Adrenal gland (tissue), 12 donors: ENCODE results near the gene MICAL3. TPM values are rescaled to one million over a fixed set of nuclear protein-coding genes. Genes with fewer than 3 reads are reported as not detected.

ENCODE experiments used
- DNase-seq, 7 donors: peaks; one replicate each; pipeline ENCODE4 v3.0.0-alpha.2; 2019 to 2020
- H3K27ac ChIP-seq, 5 donors: fragments of 200-600 bp; sonication (generic) in 4 of 5; 1 replicate in 3 of 5; 2 replicates in 2 of 5; pipeline versions ENCODE4 v1.5.1 to v1.8.0; 2016 to 2020; ENCODE audit warnings: mild to moderate bottlenecking in 1 of 5
- H3K27me3 ChIP-seq: fragments of 200-600 bp; 2 replicates; pipeline ENCODE4 v1.8.0; 2021
- H3K36me3 ChIP-seq, 2 donors: fragments of 200-600 bp; replicated peaks in 1 of 2; 1 replicate in 1 of 2; 2 replicates in 1 of 2; pipeline versions ENCODE4 v1.5.1 to v1.8.0; 2018 to 2022
- H3K4me1 ChIP-seq, 2 donors: fragments of 200-600 bp; replicated peaks in 1 of 2; 1 replicate in 1 of 2; 2 replicates in 1 of 2; pipeline versions ENCODE4 v1.5.1 to v1.8.0; 2018 to 2021
- H3K4me3 ChIP-seq, 4 donors: fragments of 200-600 bp; sonication (generic) in 3 of 4; one replicate each; pipeline ENCODE4 v1.5.1; 2016 to 2018
- H3K9me3 ChIP-seq, 3 donors: fragments of 200-600 bp; sonication (generic) in 1 of 3; replicated peaks in 1 of 3; 1 replicate in 2 of 3; 2 replicates in 1 of 3; pipeline versions ENCODE4 v1.5.1 to v1.8.0; 2016 to 2021
- POLR2A ChIP-seq, 2 donors: fragments of 450-650 bp; IDR thresholded peaks; one replicate each; pipeline ENCODE4 v1.6.1; 2017; ENCODE audit warnings: antibody characterized with exemption in 2 of 2, mild to moderate bottlenecking in 2 of 2, moderate library complexity in 1 of 2
- WGBS, 4 donors: extraction: QIAGEN DNeasy Blood & Tissue Kit in 2 of 4; methylation state at CpG; one replicate each; pipeline versions ENCODE4 v1.1.5 to v1.1.7; 2013 to 2017; 5-methylcytosine and 5-hydroxymethylcytosine counted together
- intact Hi-C, 2 donors: fragments of 100-400 bp; cut with DNase I; formaldehyde crosslinking; loops; one replicate each; pipeline versions ENCODE4 v1.14.1 to v1.15.0; 2022 to 2023
- polyA plus RNA-seq, 3 donors: library from polyadenylated mRNA; stranded (reverse); fragments of 200-250 nt in 2 of 3; fragments of 350-450 nt in 1 of 3; fragmentation: Illumina TruSeq in 1 of 3; extraction: RNeasy Lipid Tissue Mini Kit (QIAGEN cat#74804) in 1 of 3; gene quantifications; one replicate each; pipeline ENCODE4 v1.2.3, GENCODE V29; 2013 to 2014
- total RNA-seq, 9 donors: library from RNA; depleted of rRNA in 4 of 9; stranded (reverse); fragments of >200 nt in 4 of 9; fragments of 120-200 nt in 1 of 9; fragmentation: NEBNext Ultra II Directional in 1 of 9; extraction: Animal tissue kit (Norgen Biotek cat#: 25700) in 1 of 9; gene quantifications; one replicate each; pipeline versions ENCODE4 v1.1.0 to v1.2.4, GENCODE V29; 2013 to 2023
- TF ChIP-seq, protein P1 (sequence below), 6 experiments: fragments of 450-650 bp in 4 of 6; fragments of 200-600 bp in 2 of 6; sonication (generic) in 1 of 6; IDR thresholded peaks; 1 replicate in 5 of 6; 2 replicates in 1 of 6; pipeline versions ENCODE4 v1.5.1 to v1.8.0; 2016 to 2021; ENCODE audit warnings: antibody characterized with exemption in 6 of 6, mild to moderate bottlenecking in 2 of 6, moderate library complexity in 1 of 6
- donor health status: healthy with polysubstance abuse.
- donor health status: Bipolar disorder and iron deficiency.
- donor health status: DM: yes; HTN: yes; CAD: no.
- donor health status: DM: no; HTN: no; CAD: no.
- donor health status: DM: no; HTN: no; CAD: no.
- donor health status: DM: yes; HTN: yes; CAD: no.

The MICAL3 gene
- total and polyA plus RNA-seq, 12 donors, result 10.9 to 82.6 (median 34.4) TPM

DNA sequence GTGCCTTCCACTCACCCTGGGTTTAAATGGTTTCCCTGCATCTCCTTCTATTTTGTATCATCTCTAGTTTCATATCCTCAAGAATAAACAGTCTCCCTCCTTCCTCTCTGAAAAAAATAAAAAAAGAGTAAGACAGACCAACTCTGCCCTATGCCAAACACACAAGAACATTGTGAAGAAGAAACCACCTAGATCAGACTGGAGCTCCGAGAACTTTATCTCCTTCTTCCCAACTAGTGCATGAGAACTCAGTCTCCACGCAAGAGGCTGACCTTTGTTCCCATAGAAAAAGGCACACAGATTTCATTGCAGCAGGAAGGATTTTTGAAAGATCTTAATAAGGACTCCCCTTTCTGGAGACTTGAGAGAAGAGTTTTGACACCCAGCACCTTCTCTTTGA is 44.7 kb upstream of the MICAL3 start:
- 71 to 81% (median 79%) methylated on average over 2 of the region's 2 CpGs for WGBS, 4 donors
- Histone ChIP-seq H3K9me3 (no peaks in the 10 kb centered on the region), H3K4me3 (no peak overlapping the region), H3K27ac (no peak overlapping the region), H3K4me1 (no peaks in the 10 kb centered on the region), H3K36me3 (no peaks in the 10 kb centered on the region), H3K27me3 (no peaks in the 10 kb centered on the region)
- DNase-seq, result no peak
- no peak for TF ChIP-seq POLR2A (IDR thresholded peaks at IDR 0.05)
- TF ChIP-seq, protein P1, sequence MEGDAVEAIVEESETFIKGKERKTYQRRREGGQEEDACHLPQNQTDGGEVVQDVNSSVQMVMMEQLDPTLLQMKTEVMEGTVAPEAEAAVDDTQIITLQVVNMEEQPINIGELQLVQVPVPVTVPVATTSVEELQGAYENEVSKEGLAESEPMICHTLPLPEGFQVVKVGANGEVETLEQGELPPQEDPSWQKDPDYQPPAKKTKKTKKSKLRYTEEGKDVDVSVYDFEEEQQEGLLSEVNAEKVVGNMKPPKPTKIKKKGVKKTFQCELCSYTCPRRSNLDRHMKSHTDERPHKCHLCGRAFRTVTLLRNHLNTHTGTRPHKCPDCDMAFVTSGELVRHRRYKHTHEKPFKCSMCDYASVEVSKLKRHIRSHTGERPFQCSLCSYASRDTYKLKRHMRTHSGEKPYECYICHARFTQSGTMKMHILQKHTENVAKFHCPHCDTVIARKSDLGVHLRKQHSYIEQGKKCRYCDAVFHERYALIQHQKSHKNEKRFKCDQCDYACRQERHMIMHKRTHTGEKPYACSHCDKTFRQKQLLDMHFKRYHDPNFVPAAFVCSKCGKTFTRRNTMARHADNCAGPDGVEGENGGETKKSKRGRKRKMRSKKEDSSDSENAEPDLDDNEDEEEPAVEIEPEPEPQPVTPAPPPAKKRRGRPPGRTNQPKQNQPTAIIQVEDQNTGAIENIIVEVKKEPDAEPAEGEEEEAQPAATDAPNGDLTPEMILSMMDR (IDR thresholded peaks at IDR 0.05), result no peak
- intact Hi-C loops, result no loop called here

DNA sequence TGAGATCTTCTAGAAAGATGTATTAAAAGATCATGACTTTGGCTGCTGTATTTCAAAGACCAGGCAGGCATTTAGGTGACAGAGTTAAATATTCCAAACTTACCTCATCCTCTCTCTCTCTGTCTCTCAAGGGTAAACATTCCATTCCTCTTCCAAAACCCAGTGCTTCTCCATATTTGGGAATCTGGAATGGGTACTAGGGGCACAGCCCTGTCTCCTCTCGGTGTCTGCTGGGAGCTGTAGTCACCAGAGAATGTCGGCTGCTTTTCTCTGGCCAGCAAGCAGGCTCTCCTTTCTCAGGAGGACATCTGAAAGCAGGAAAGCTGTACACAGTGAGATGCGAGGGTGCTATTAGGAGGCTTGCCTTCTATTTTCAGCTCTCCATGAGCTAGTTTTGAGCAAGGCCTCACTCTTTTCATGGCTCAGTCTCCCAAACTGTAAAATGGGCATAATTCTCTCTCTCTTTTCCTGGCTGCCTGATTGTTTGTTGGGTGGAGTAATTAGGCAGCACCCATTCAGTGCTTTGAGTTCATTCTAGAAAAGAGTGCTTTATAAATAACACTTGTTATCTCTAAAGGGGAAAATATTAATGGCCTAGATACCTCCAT is 44.1 kb upstream of the MICAL3 start:
- Histone ChIP-seq H3K4me3 (no peak overlapping the region), H3K27me3 (no peaks in the 10 kb centered on the region), H3K9me3 (no peaks in the 10 kb centered on the region), H3K27ac (no peak overlapping the region), H3K4me1 (no peaks in the 10 kb centered on the region), H3K36me3 (no peaks in the 10 kb centered on the region)
- DNase-seq, result peak in 1 of 7 donors; percentile 13
- no peak for TF ChIP-seq POLR2A (IDR thresholded peaks at IDR 0.05)
- TF ChIP-seq, protein P1 (IDR thresholded peaks at IDR 0.05), result no peak
- intact Hi-C loops, result no loop called here
- WGBS, 4 donors, result 79 to 91% (median 82%) methylated on average over 3 of the region's 3 CpGs

DNA sequence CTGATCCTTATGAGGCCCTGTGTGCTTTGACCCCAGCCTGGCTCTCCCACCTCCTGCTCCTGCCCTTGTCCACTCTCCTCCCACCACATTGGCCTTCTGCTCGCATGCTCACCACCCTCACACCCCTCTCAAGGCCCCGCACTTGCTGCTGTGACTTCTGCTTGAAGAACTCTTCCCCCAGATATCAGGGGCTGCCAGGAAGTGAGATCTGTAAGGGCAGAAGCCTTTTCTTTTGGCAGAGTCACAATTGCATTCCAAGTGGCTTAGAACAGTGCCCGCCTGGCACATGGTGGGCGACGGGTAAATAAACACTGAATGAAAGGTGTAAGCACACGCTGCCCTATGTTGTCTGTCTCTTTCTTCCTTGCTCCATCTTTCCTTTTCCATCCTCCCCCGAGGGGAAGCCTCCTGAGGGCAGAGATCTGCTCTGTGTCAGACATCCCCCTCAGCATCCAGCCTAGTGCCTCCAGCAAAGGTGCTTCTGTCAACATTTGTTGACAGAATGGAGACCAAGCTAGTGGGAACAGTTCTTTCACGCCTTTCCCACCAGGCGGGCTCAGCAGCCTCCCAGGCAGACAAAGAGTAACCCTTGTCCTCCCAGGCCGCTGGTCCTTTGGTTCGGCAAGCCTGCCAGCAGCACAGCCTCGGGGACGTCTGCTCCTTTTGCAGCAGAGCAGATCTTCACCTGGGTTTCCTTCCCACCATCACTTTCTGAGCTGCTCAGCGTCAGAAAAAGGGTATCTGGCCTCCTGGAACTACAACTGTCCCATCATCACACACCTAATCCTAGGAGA is 43.4 kb upstream of the MICAL3 start:
- Histone ChIP-seq H3K27me3 (no peaks in the 10 kb centered on the region), H3K9me3 (no peaks in the 10 kb centered on the region), H3K27ac (no peak overlapping the region), H3K36me3 (no peaks in the 10 kb centered on the region), H3K4me3 (no peak overlapping the region), H3K4me1 (no peaks in the 10 kb centered on the region)
- intact Hi-C loops, result no loop called here
- DNase-seq, result peak in 1 of 7 donors; percentile 5
- 78 to 90% (median 79%) methylated on average over 14 of the region's 14 CpGs for WGBS, 4 donors
- TF ChIP-seq, protein P1 (IDR thresholded peaks at IDR 0.05), result no peak
- TF ChIP-seq POLR2A (IDR thresholded peaks at IDR 0.05), result no peak

DNA sequence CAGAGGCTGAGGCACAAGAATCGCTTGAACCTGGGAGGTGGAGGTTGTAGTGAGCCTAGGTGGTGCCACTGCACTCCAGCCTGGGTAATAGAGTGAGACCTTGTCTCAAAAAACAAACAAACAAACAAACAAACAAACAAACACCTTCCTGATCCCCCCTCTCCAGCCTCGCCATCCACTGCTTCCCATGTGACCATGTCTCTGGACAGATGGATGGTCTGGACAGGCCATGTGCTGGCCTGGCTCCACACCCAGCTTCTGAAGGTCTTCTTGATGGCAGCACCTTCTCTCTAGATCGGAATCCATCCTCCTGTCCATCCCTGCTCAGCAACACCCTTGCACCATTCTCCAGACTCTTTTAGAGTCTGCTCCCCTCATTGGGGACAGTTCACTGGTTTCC is 42.8 kb upstream of the MICAL3 start:
- 91 to 95% (median 93%) methylated on average over 3 of the region's 3 CpGs for WGBS, 4 donors
- no peak overlapping the region for H3K27ac ChIP-seq
- no peaks in the 10 kb centered on the region for H3K4me1 ChIP-seq
- no peaks in the 10 kb centered on the region for H3K36me3 ChIP-seq
- intact Hi-C loops, result no loop called here
- DNase-seq, result peak in 1 of 7 donors; percentile 5
- no peaks in the 10 kb centered on the region for H3K9me3 ChIP-seq
- H3K27me3 ChIP-seq, result no peaks in the 10 kb centered on the region
- H3K4me3 ChIP-seq, result no peak overlapping the region
- no peak for TF ChIP-seq POLR2A (IDR thresholded peaks at IDR 0.05)
- TF ChIP-seq, protein P1 (IDR thresholded peaks at IDR 0.05), result no peak
